Neural crest cell (in vitro differentiated cells): ENCODE measurements around the gene OR9A2. TPM values are rescaled to one million over a fixed set of nuclear protein-coding genes. Genes with fewer than 3 reads are reported as not detected.
A peak's percentile ranks its signal among the peaks of the same experiment; 100 is the strongest.

Experiments
- DNase-seq: peaks from one replicate; pipeline ENCODE4 v3.0.0; 2021; ENCODE audit warnings: low read depth, mixed read lengths, low spot score
- H3K27ac Mint-ChIP-seq: one replicate; pipeline ENCODE4 v1.8.0; 2021; ENCODE audit warnings: mild to moderate bottlenecking, mixed read lengths; ENCODE audit not compliant: unreplicated experiment
- H3K27me3 Mint-ChIP-seq: 2 replicates; pipeline ENCODE4 v1.8.0; 2021; ENCODE audit warnings: low read depth, mild to moderate bottlenecking, mixed read lengths
- H3K36me3 Mint-ChIP-seq: 2 replicates; pipeline ENCODE4 v1.8.0; 2021; ENCODE audit warnings: low read depth, mild to moderate bottlenecking, mixed read lengths
- H3K4me1 Mint-ChIP-seq: 2 replicates; pipeline ENCODE4 v1.8.0; 2021; ENCODE audit warnings: mixed read lengths
- H3K4me3 Mint-ChIP-seq: one replicate; pipeline ENCODE4 v1.8.0; 2021; ENCODE audit warnings: mild to moderate bottlenecking, mixed read lengths
- H3K9me3 Mint-ChIP-seq: 2 replicates; pipeline ENCODE4 v1.8.0; 2021; ENCODE audit warnings: mixed read lengths
- total RNA-seq: library from RNA; stranded (reverse); gene quantifications from 2 replicates; pipeline ENCODE4 v1.2.1, GENCODE V29; 2021
- TF ChIP-seq, protein P1 (sequence below): fragments of 200-600 bp; sonication (generic); conservative IDR thresholded peaks from 2 replicates; pipeline ENCODE4 v1.5.0; 2021; ENCODE audit warnings: antibody characterized with exemption, mild to moderate bottlenecking

OR9A2 gene
- total RNA-seq, 1 donor from 2014 or later = not detected

DNA sequence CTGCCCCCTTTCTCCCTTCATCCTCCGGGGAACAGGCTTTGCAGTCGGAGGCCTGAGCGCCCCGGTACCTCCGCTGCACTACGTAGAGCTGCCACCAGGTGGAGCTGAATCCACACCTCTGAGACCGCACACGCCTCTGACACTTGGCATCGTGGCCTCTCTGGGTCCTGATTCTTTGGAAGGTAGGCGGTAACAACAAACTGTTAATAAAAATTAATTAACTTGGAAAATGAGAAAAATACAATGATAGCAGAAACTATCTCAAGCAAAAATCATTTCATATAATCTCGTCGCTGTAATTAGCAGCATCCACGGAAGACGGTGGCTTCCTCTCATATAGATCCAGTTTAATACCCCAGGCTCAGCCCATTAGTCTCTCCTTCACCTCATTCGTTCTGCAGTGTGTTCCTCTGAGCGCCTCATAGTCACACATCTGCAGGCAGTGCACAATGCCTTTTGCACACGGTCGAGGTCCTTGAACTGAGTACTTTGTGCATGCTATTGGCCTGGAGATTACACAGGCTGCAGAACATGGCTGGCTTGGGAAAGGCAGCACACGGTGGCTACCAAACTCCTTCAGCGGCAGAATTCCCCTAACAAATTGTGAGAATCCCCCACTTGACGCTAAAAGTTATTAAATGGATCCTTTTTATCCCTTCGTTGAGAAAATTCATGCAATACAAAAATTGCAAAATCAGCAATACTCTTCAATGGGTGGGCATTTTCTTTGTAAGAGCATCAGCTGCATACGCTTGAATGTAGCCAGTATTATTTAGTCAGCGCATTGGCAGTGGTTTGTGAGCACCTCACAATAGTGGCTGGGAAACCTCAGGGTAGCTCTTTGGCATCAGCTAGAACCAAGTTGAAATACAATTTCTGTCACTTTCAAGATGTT is 18.7 kb downstream of the OR9A2 start:
- H3K27me3 Mint-ChIP-seq = peaks cover 7% of the 10 kb centered on the region
- peaks cover 4% of the 10 kb centered on the region for H3K4me1 Mint-ChIP-seq
- TF ChIP-seq, protein P1, sequence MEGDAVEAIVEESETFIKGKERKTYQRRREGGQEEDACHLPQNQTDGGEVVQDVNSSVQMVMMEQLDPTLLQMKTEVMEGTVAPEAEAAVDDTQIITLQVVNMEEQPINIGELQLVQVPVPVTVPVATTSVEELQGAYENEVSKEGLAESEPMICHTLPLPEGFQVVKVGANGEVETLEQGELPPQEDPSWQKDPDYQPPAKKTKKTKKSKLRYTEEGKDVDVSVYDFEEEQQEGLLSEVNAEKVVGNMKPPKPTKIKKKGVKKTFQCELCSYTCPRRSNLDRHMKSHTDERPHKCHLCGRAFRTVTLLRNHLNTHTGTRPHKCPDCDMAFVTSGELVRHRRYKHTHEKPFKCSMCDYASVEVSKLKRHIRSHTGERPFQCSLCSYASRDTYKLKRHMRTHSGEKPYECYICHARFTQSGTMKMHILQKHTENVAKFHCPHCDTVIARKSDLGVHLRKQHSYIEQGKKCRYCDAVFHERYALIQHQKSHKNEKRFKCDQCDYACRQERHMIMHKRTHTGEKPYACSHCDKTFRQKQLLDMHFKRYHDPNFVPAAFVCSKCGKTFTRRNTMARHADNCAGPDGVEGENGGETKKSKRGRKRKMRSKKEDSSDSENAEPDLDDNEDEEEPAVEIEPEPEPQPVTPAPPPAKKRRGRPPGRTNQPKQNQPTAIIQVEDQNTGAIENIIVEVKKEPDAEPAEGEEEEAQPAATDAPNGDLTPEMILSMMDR = peak; percentile 96
- H3K4me3 Mint-ChIP-seq = no peak overlapping the region
- DNase-seq = peak; percentile 89
- peaks cover 2% of the 10 kb centered on the region for H3K9me3 Mint-ChIP-seq
- no peak overlapping the region for H3K27ac Mint-ChIP-seq
- peaks cover 2% of the 10 kb centered on the region for H3K36me3 Mint-ChIP-seq

DNA sequence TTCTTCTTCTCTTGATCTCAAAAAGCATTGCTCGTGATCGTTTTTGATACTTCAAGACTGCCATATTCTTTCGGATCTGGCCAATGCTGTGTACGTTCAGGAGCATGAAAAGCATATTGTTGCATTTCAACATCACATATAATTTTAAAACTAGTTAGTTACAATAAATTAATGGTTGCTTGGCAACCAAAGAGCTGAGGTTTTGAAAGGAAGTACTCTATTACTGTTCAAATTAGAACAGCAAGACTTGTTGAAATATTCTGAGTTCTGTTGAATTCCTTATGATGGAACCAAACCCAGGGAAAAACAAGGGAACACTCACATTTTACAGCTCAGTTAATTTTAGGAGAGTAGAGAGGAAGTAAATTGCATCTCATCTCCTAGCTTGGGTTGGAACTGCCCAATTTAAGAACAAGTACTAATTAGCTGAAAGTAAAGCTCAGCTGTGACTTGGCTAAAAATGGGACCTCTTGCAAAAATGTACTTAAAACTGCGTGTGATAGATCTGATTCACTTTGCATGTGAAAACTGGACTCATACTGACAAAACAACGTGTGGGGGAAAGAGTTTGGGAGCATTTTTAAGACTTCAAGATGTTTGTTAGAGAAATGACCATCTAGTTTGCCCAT is 21.2 kb downstream of the OR9A2 start:
- Mint-ChIP-seq H3K4me3 (no peak overlapping the region), H3K27ac (no peak overlapping the region), H3K36me3 (peaks cover 2% of the 10 kb centered on the region), H3K9me3 (peaks cover 2% of the 10 kb centered on the region), H3K4me1 (peaks cover 5% of the 10 kb centered on the region), H3K27me3 (peaks cover 7% of the 10 kb centered on the region)
- no peak for DNase-seq
- TF ChIP-seq, protein P1 = no peak

DNA sequence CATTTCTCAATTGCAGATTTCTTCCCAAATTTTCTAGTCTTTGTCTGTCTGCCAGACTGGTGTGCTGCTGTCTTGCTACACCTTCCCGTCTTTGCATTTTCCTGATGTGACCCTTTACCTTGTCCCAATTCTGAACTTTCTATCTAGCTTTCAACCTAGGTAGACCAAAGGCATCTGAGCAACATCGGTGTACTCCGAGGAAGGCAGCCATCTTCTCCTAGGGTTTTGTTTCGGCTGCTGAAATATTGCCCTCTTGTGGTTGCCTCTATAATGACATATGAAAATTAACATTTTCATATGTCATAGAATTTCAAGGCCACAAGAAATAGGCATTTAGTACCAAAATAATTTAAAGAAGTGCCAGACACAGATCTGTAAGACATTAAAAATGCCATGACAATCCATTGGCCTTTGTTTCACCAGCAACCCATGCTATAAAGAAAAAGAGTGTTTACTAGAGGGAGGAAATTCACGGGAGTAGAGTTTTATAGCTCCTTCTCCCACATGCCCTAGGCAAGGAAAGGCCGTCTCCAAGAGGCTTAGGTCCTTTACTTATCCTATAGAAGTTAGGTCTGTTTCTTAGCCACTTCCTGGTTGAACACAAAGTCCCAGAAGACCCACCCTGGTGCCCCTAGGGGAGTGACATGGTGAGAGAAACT is 23.4 kb downstream of the OR9A2 start:
- peaks cover 7% of the 10 kb centered on the region for H3K27me3 Mint-ChIP-seq
- H3K9me3 Mint-ChIP-seq = peaks cover 2% of the 10 kb centered on the region
- peaks cover 5% of the 10 kb centered on the region for H3K4me1 Mint-ChIP-seq
- H3K36me3 Mint-ChIP-seq = peaks cover 2% of the 10 kb centered on the region
- no peak overlapping the region for H3K4me3 Mint-ChIP-seq
- DNase-seq = peak; percentile 12
- no peak overlapping the region for H3K27ac Mint-ChIP-seq
- TF ChIP-seq, protein P1 = peak; percentile 85

DNA sequence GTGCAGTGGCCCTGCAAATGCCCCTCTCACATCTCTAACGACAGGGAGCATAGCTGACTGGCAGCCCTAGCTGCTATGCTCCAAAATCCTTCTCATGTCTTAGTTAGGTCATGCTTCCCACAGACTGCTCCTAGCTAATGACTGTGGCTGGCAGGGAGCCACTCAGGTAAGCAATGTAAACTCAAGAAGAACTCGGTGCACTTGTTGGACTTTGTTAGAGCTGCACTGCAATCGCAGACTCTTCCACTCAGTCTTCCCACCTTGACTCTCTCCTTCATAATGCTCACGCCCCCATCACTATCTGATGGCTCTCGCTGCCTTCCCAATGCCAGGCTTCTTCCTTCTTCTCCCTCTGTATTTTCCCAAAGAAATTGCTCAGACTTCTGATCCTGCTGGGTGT is 24.0 kb downstream of the OR9A2 start:
- H3K4me1 Mint-ChIP-seq = peaks cover 5% of the 10 kb centered on the region
- H3K27ac Mint-ChIP-seq = no peak overlapping the region
- H3K9me3 Mint-ChIP-seq = peaks cover 2% of the 10 kb centered on the region
- no peak for DNase-seq
- peaks cover 6% of the 10 kb centered on the region for H3K27me3 Mint-ChIP-seq
- peaks cover 2% of the 10 kb centered on the region for H3K36me3 Mint-ChIP-seq
- H3K4me3 Mint-ChIP-seq = no peak overlapping the region
- TF ChIP-seq, protein P1 = no peak

DNA sequence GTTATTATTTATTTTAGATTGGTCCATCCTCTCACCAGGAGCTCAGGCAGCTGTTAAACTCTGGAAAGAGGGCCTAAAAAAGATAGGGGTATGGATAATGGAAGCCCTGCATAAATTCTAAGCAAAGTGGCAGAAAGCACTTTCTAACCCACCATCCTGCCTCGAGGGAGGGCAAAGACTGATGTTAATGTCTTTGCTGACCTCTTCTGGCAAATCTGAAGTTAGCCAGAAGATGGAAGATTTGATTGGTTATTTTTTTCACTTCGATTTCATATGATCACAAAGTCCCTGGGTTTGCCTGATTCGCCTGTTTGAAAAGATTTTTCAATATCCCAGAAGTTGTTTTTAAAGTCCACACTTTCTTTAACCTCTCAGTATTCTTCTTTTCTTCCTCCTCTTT is 24.8 kb downstream of the OR9A2 start:
- Mint-ChIP-seq H3K4me1 (peaks cover 5% of the 10 kb centered on the region), H3K27me3 (peaks cover 4% of the 10 kb centered on the region), H3K9me3 (peaks cover 2% of the 10 kb centered on the region), H3K4me3 (no peak overlapping the region), H3K27ac (no peak overlapping the region), H3K36me3 (peaks cover 2% of the 10 kb centered on the region)
- TF ChIP-seq, protein P1 = peak; percentile 43
- no peak for DNase-seq
